ENCODE measurements around the gene PHF3. TPM values are rescaled to one million over a fixed set of nuclear protein-coding genes. Genes with fewer than 3 reads are reported as not detected.
"Not testable (repeated sequence)": the region's sequence is repeated elsewhere in the genome, so short reads cannot be mapped to it uniquely, and the experiment has no call there.

The PHF3 gene
- total and polyA plus RNA-seq, 7 donors = 9.7 to 80.5 (median 59.6) TPM

GRCh38 chr6:63731930-63732329 is 96.3 kb downstream of the PHF3 start:
- 92% methylated on average over 3 of the region's 3 CpGs for WGBS, 2 donors
- H3K27me3 ChIP-seq = no peaks in the 10 kb centered on the region
- TF ChIP-seq EP300 (IDR thresholded peaks at IDR 0.05) (no peak), CTCF (IDR thresholded peaks at IDR 0.05) (no peak), POLR2A (IDR thresholded peaks at IDR 0.05) (no peak), POLR2AphosphoS5 (IDR thresholded peaks at IDR 0.05) (no peak)
- no peak overlapping the region for H3K4me3 ChIP-seq
- DNase-seq = no peak
- H3K4me1 ChIP-seq = no peaks in the 10 kb centered on the region
- no peak overlapping the region for H3K27ac ChIP-seq
- intact Hi-C loops (cut with DNase I) = no loop called here
- no peaks in the 10 kb centered on the region for H3K36me3 ChIP-seq
- no peaks in the 10 kb centered on the region for H3K9me3 ChIP-seq

GRCh38 chr6:63732336-63732735 is 96.7 kb downstream of the PHF3 start:
- TF ChIP-seq POLR2A (IDR thresholded peaks at IDR 0.05) (no peak), CTCF (IDR thresholded peaks at IDR 0.05) (no peak), POLR2AphosphoS5 (IDR thresholded peaks at IDR 0.05) (no peak), EP300 (IDR thresholded peaks at IDR 0.05) (no peak)
- Histone ChIP-seq H3K27ac (no peak overlapping the region), H3K27me3 (no peaks in the 10 kb centered on the region), H3K4me1 (no peaks in the 10 kb centered on the region), H3K36me3 (no peaks in the 10 kb centered on the region), H3K4me3 (no peak overlapping the region), H3K9me3 (no peaks in the 10 kb centered on the region)
- no peak for DNase-seq
- intact Hi-C loops (cut with DNase I) = no loop called here
- 94 to 98% methylated on average over 2 of the region's 2 CpGs for WGBS, 2 donors

- intact Hi-C loops (cut with DNase I) = no loop called here
- TF ChIP-seq POLR2A (IDR thresholded peaks at IDR 0.05) (no peak), POLR2AphosphoS5 (IDR thresholded peaks at IDR 0.05) (no peak), CTCF (IDR thresholded peaks at IDR 0.05) (no peak), EP300 (IDR thresholded peaks at IDR 0.05) (no peak)
- H3K27me3 ChIP-seq = no peaks in the 10 kb centered on the region
- no peaks in the 10 kb centered on the region for H3K9me3 ChIP-seq
- no peak for DNase-seq
- no peaks in the 10 kb centered on the region for H3K36me3 ChIP-seq
- no peak overlapping the region for H3K4me3 ChIP-seq
- WGBS, 2 donors = 74 to 87% methylated on average over 3 of the region's 3 CpGs
- H3K4me1 ChIP-seq = no peaks in the 10 kb centered on the region
- no peak overlapping the region for H3K27ac ChIP-seq
Measured at GRCh38 chr6:63734923-63735322, 99.3 kb downstream of the PHF3 start.

GRCh38 chr6:63738190-63738589 is 102.6 kb downstream of the PHF3 start:
- intact Hi-C loops (cut with DNase I); H3K9me3 ChIP-seq; H3K27ac ChIP-seq; H3K4me3 ChIP-seq; DNase-seq; H3K4me1 ChIP-seq; H3K27me3 ChIP-seq; H3K36me3 ChIP-seq: not testable (repeated sequence)
- 100% methylated on average over 2 of the region's 2 CpGs for WGBS, 2 donors

GRCh38 chr6:63739094-63739687 is 103.6 kb downstream of the PHF3 start:
- no peak overlapping the region for H3K27ac ChIP-seq
- TF ChIP-seq EP300 (IDR thresholded peaks at IDR 0.05) (no peak), CTCF (IDR thresholded peaks at IDR 0.05) (no peak), POLR2AphosphoS5 (IDR thresholded peaks at IDR 0.05) (no peak), POLR2A (IDR thresholded peaks at IDR 0.05) (no peak)
- no peaks in the 10 kb centered on the region for H3K36me3 ChIP-seq

More at GRCh38 chr6:63739094-63739687, 103.6 kb downstream of the PHF3 start:
- Histone ChIP-seq H3K9me3 (no peaks in the 10 kb centered on the region), H3K27me3 (no peaks in the 10 kb centered on the region), H3K4me3 (no peak overlapping the region), H3K4me1 (peaks cover 0 to 7% (median 0%) of the 10 kb centered on the region in 4 donors)
- 17 to 37% methylated on average over 1 of the region's 1 CpG for WGBS, 2 donors
- DNase-seq = no peak
- intact Hi-C loops (cut with DNase I) = no loop called here
